T-helper 2 cell treated with Interferon-gamma antibody and Interleukin-4, amounts not matched to agents 100 ng/mL and 5 ng/mL, for 36 hours (primary cell): ENCODE results near the gene BABAM2. TPM values are rescaled to one million over a fixed set of nuclear protein-coding genes. Genes with fewer than 3 reads are reported as not detected.
"Not testable (repeated sequence)": the region's sequence is repeated elsewhere in the genome, so short reads cannot be mapped to it uniquely, and the experiment has no call there.

ENCODE experiments used
- intact Hi-C: fragments of 100-400 bp; cut with micrococcal nuclease; formaldehyde crosslinking; loops from one replicate; pipeline ENCODE4 v1.15.1; 2023
- total RNA-seq: library from RNA; stranded (reverse); gene quantifications from 2 replicates; pipeline ENCODE4 v1.2.3, GENCODE V29; 2022

Gene BABAM2
- total RNA-seq, 1 donor from 2014 or later = 40.4 TPM

- intact Hi-C loops = no loop called here
Observed at GRCh38 chr2:28101123-28101522, 210.6 kb downstream of the BABAM2 start.

- intact Hi-C loops = no loop called here
Observed at GRCh38 chr2:28101892-28102291, 211.4 kb downstream of the BABAM2 start.

GRCh38 chr2:28102455-28102874, 211.9 kb downstream of the BABAM2 start:
- intact Hi-C loops = no loop called here

GRCh38 chr2:28103611-28104010, 213.1 kb downstream of the BABAM2 start:
- intact Hi-C loops = no loop called here

GRCh38 chr2:28108143-28108542, 217.6 kb downstream of the BABAM2 start:
- intact Hi-C loops = no loop called here

- intact Hi-C loops = not testable (repeated sequence)
Observed at GRCh38 chr2:28113771-28114170, 223.2 kb downstream of the BABAM2 start.

- intact Hi-C loops = no loop called here
Observed at GRCh38 chr2:28117104-28117596, 226.6 kb downstream of the BABAM2 start.

GRCh38 chr2:28119631-28120030, 229.1 kb downstream of the BABAM2 start:
- intact Hi-C loops = no loop called here

GRCh38 chr2:28128281-28128950, 237.9 kb downstream of the BABAM2 start:
- intact Hi-C loops = no loop called here

- intact Hi-C loops = no loop called here
Observed at GRCh38 chr2:28129955-28130695, 239.6 kb downstream of the BABAM2 start.

GRCh38 chr2:28133778-28134177, 243.2 kb downstream of the BABAM2 start:
- intact Hi-C loops = loop anchor here (2.0 kb wide), 1 partner anchor 243 kb away; the partner anchor contains the start of genes BABAM2 and RBKS

GRCh38 chr2:28134262-28134812, 243.8 kb downstream of the BABAM2 start:
- intact Hi-C loops = loop anchor here (2.0 kb wide), 1 partner anchor 244 kb away; the partner anchor contains the start of genes BABAM2 and RBKS

- intact Hi-C loops = loop anchor here (2.0 kb wide), 1 partner anchor 244 kb away; the partner anchor contains the start of genes BABAM2 and RBKS
Observed at GRCh38 chr2:28134857-28135256, 244.3 kb downstream of the BABAM2 start.

GRCh38 chr2:28135324-28135723, 244.8 kb downstream of the BABAM2 start:
- intact Hi-C loops = loop anchor here (2.0 kb wide), 1 partner anchor 245 kb away; the partner anchor contains the start of genes BABAM2 and RBKS

GRCh38 chr2:28135799-28136198, 245.3 kb downstream of the BABAM2 start:
- intact Hi-C loops = loop anchor here (2.0 kb wide), 1 partner anchor 245 kb away; the partner anchor contains the start of genes BABAM2 and RBKS

- intact Hi-C loops = no loop called here
Observed at GRCh38 chr2:28136556-28136955, 246.0 kb downstream of the BABAM2 start.

GRCh38 chr2:28137221-28137620, 246.7 kb downstream of the BABAM2 start:
- intact Hi-C loops = no loop called here

- intact Hi-C loops = no loop called here
Observed at GRCh38 chr2:28142386-28142785, 251.9 kb downstream of the BABAM2 start.

- intact Hi-C loops = no loop called here
Observed at GRCh38 chr2:28148000-28148399, 257.5 kb downstream of the BABAM2 start.

GRCh38 chr2:28148566-28148965, 258.0 kb downstream of the BABAM2 start:
- intact Hi-C loops = no loop called here

GRCh38 chr2:28150236-28150915, 259.8 kb downstream of the BABAM2 start:
- intact Hi-C loops = loop anchor here (10.0 kb wide), 1 partner anchor 304 kb away; no protein-coding TSS in a partner anchor
